SK-N-SH treated with all-trans-retinoic acid at 6 μM for 48 hours (cell line): Measurements from ENCODE around the gene SLC7A9.

Experiments used
- ATAC-seq: fragments of 200-7000 bp; cut with Tn5 transposase; 3 replicates; pipeline ENCODE4 v1.9.1; 2020; ENCODE audit warnings: mild to moderate bottlenecking, moderate library complexity
- CREB5 ChIP-seq: fragments of 250-450 bp; sonication (Bioruptor Pico); IDR thresholded peaks from 2 replicates; pipeline ENCODE4 v1.5.1; 2020; ENCODE audit warnings: low read depth, mild to moderate bottlenecking, moderate library complexity
- CSDC2 ChIP-seq: fragments of 250-450 bp; sonication (Bioruptor Pico); IDR thresholded peaks from 2 replicates; pipeline ENCODE4 v1.5.0; 2020; ENCODE audit warnings: mild to moderate bottlenecking, moderate library complexity
- CSRNP3 ChIP-seq: fragments of 250-450 bp; sonication (Bioruptor Pico); IDR thresholded peaks from 2 replicates; pipeline ENCODE4 v1.5.1; 2021; ENCODE audit warnings: mild to moderate bottlenecking, moderate library complexity
- ESRRG ChIP-seq: fragments of 250-450 bp; sonication (Bioruptor Pico); IDR thresholded peaks from 2 replicates; pipeline ENCODE4 v1.6.1; 2021; ENCODE audit warnings: mild to moderate bottlenecking
- GLIS3 ChIP-seq: fragments of 250-450 bp; sonication (Bioruptor Pico); IDR thresholded peaks from 2 replicates; pipeline ENCODE4 v1.5.0; 2020; ENCODE audit warnings: mild to moderate bottlenecking, moderate library complexity
- ISL1 ChIP-seq: fragments of 250-450 bp; sonication (Bioruptor Pico); IDR thresholded peaks from 2 replicates; pipeline ENCODE4 v2.1.2; 2022; ENCODE audit warnings: mild to moderate bottlenecking, moderate library complexity
- PATZ1 ChIP-seq: fragments of 250-450 bp; sonication (Bioruptor Pico); IDR thresholded peaks from 2 replicates; pipeline ENCODE4 v1.8.0; 2020; ENCODE audit warnings: mild to moderate bottlenecking, moderate library complexity, borderline replicate concordance
- POU6F1 ChIP-seq: fragments of 250-450 bp; sonication (Bioruptor Pico); IDR thresholded peaks from 2 replicates; pipeline ENCODE4 v1.8.0; 2021; ENCODE audit warnings: low read depth, mild to moderate bottlenecking, moderate library complexity, borderline replicate concordance
- PPARA ChIP-seq: fragments of 250-450 bp; sonication (Bioruptor Pico); IDR thresholded peaks from 2 replicates; pipeline ENCODE4 v1.5.0; 2020; ENCODE audit warnings: mild to moderate bottlenecking, borderline replicate concordance
- RARB ChIP-seq: fragments of 250-450 bp; sonication (Bioruptor Pico); IDR thresholded peaks from 2 replicates; pipeline ENCODE4 v1.8.0; 2021; ENCODE audit warnings: mild to moderate bottlenecking, moderate library complexity
- TOX ChIP-seq: fragments of 250-450 bp; sonication (Bioruptor Pico); IDR thresholded peaks from 2 replicates; pipeline ENCODE4 v1.8.0; 2021; ENCODE audit warnings: mild to moderate bottlenecking, moderate library complexity, borderline replicate concordance
- TSHZ2 ChIP-seq: fragments of 250-450 bp; sonication (Bioruptor Pico); IDR thresholded peaks from 2 replicates; pipeline ENCODE4 v1.5.0; 2020; ENCODE audit warnings: mild to moderate bottlenecking, moderate library complexity
- ZC3H10 ChIP-seq: fragments of 250-450 bp; sonication (Bioruptor Pico); IDR thresholded peaks from 2 replicates; pipeline ENCODE4 v1.5.1; 2021; ENCODE audit warnings: mild to moderate bottlenecking, moderate library complexity
- ZFP3 ChIP-seq: fragments of 250-450 bp; sonication (Bioruptor Pico); IDR thresholded peaks from 2 replicates; pipeline ENCODE4 v1.5.0; 2020; ENCODE audit warnings: mild to moderate bottlenecking, moderate library complexity
- ZFP30 ChIP-seq: fragments of 450-650 bp; formaldehyde crosslinking; IDR thresholded peaks from 2 replicates; pipeline ENCODE4 v1.5.0; 2022; ENCODE audit warnings: mild to moderate bottlenecking, moderate library complexity
- ZNF565 ChIP-seq: fragments of 450-650 bp; formaldehyde crosslinking; conservative IDR thresholded peaks from 2 replicates; pipeline ENCODE4 v1.5.0; 2020; ENCODE audit warnings: low read depth, mild to moderate bottlenecking, moderate library complexity
- ZNF70 ChIP-seq: fragments of 450-650 bp; formaldehyde crosslinking; IDR thresholded peaks from 2 replicates; pipeline ENCODE4 v1.5.0; 2020; ENCODE audit warnings: mild to moderate bottlenecking, moderate library complexity

SLC7A9 gene

GRCh38 chr19:32800191-32800590 lies 69.4 kb downstream of the SLC7A9 start:
- TF ChIP-seq PATZ1 (no peak), ZC3H10 (CRISPR knock-in tag) (no peak), POU6F1 (CRISPR knock-in tag) (no peak), ISL1 (CRISPR knock-in tag) (no peak), CSRNP3 (CRISPR knock-in tag) (no peak), GLIS3 (CRISPR knock-in tag) (no peak), RARB (CRISPR knock-in tag) (no peak), PPARA (no peak), ZNF565 (no peak), ZFP3 (CRISPR knock-in tag) (no peak), TSHZ2 (CRISPR knock-in tag) (no peak), CREB5 (CRISPR knock-in tag) (no peak), ESRRG (CRISPR knock-in tag) (no peak)
- TF ChIP-seq, all 23 proteins: peak for 0
- no peak for ATAC-seq

- ATAC-seq, result no peak
- TF ChIP-seq CREB5 (CRISPR knock-in tag), result no peak
- no peak for TF ChIP-seq ZC3H10 (CRISPR knock-in tag)
- TF ChIP-seq ZFP30 (CRISPR knock-in tag), result no peak
- no peak for TF ChIP-seq POU6F1 (CRISPR knock-in tag)
- no peak for TF ChIP-seq CSDC2 (CRISPR knock-in tag)
- TF ChIP-seq ZNF70, result no peak
- TF ChIP-seq CSRNP3 (CRISPR knock-in tag), result no peak
- no peak for TF ChIP-seq TOX (CRISPR knock-in tag)
- TF ChIP-seq, all 23 proteins: peak for 0
These were observed 71.4 kb downstream of the SLC7A9 start for GRCh38 chr19:32798201-32798600.
